Measurements from ENCODE around the gene KCND3.

GRCh38 chr1:111928531-111928930 lies 60.9 kb downstream of the KCND3 start:
- TF ChIP-seq CTCF (IDR thresholded peaks at IDR 0.05; ENCODE audit: low read length) (no peak), EZH2 (IDR thresholded peaks at IDR 0.05; ENCODE audit: borderline replicate concordance, low read length) (no peak)
